Measurements from ENCODE around the gene ATP9A.
A peak's percentile ranks its signal among the peaks of the same experiment; 100 is the strongest.
"Not testable (repeated sequence)": the region's sequence is repeated elsewhere in the genome, so short reads cannot be mapped to it uniquely, and the experiment has no call there.

The ATP9A gene

GRCh38 chr20:51568533-51568932 is 199.7 kb downstream of the ATP9A start:
- no CpG with 5 or more reads among the region's 3 CpGs for WGBS (ENCODE audit: insufficient coverage, insufficient read length)
- not testable (repeated sequence) for H3K4me1 ChIP-seq (ENCODE audit: control insufficient read depth, insufficient read depth, low read length); DNase-seq (ENCODE audit: low read depth, low spot score); H3K9me3 ChIP-seq (ENCODE audit: control insufficient read depth, insufficient read depth, low read length); H3K27me3 ChIP-seq (ENCODE audit: control insufficient read depth, insufficient read depth, low read length); H3K4me3 ChIP-seq (ENCODE audit: low read length); H3K27ac ChIP-seq (ENCODE audit: low read length); H3K36me3 ChIP-seq (ENCODE audit: control insufficient read depth, insufficient read depth, low read length)

DNA sequence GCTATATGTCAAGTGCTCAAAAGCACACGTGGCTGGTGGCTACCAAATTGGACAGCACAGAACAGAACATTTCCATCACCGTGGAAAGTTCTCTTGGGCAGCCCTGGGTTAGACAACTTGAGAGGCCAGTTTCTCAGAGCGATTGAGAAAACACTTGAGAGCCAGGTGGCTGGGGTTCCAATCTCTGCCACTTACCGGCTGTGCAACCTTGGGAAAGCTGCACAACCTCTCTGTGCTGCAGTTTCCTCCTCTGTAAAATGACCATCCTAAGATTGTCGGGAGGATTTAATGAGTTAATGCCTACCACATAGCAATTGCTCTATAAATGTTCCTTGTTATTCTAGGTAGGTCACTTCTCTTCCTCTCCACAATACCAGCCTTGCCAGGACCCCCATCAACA is 200.6 kb downstream of the ATP9A start:
- Histone ChIP-seq H3K4me3 (ENCODE audit: low read length) (no peak overlapping the region), H3K36me3 (ENCODE audit: control insufficient read depth, insufficient read depth, low read length) (no peaks in the 10 kb centered on the region), H3K4me1 (ENCODE audit: control insufficient read depth, insufficient read depth, low read length) (peaks cover 2% of the 10 kb centered on the region; the same call in 1 of the 2 replicates), H3K27me3 (ENCODE audit: control insufficient read depth, insufficient read depth, low read length) (peaks cover 15% of the 10 kb centered on the region), H3K27ac (ENCODE audit: low read length) (no peak overlapping the region), H3K9me3 (ENCODE audit: control insufficient read depth, insufficient read depth, low read length) (no peaks in the 10 kb centered on the region)
- DNase-seq (ENCODE audit: low read depth, low spot score): no peak
- no CpG with 5 or more reads among the region's 5 CpGs for WGBS (ENCODE audit: insufficient coverage, insufficient read length)

GRCh38 chr20:51566594-51566993 is 201.6 kb downstream of the ATP9A start:
- H3K9me3 ChIP-seq (ENCODE audit: control insufficient read depth, insufficient read depth, low read length): no peaks in the 10 kb centered on the region
- H3K4me3 ChIP-seq (ENCODE audit: low read length): no peak overlapping the region
- WGBS (ENCODE audit: insufficient coverage, insufficient read length): no CpG with 5 or more reads among the region's 4 CpGs
- peaks cover 24% of the 10 kb centered on the region for H3K27me3 ChIP-seq (ENCODE audit: control insufficient read depth, insufficient read depth, low read length)
- H3K36me3 ChIP-seq (ENCODE audit: control insufficient read depth, insufficient read depth, low read length): no peaks in the 10 kb centered on the region
- no peak overlapping the region for H3K27ac ChIP-seq (ENCODE audit: low read length)
- H3K4me1 ChIP-seq (ENCODE audit: control insufficient read depth, insufficient read depth, low read length): peaks cover 2% of the 10 kb centered on the region; the same call in 1 of the 2 replicates
- DNase-seq (ENCODE audit: low read depth, low spot score): no peak

- peaks cover 2% of the 10 kb centered on the region; the same call in 1 of the 2 replicates for H3K4me1 ChIP-seq (ENCODE audit: control insufficient read depth, insufficient read depth, low read length)
- H3K9me3 ChIP-seq (ENCODE audit: control insufficient read depth, insufficient read depth, low read length): no peaks in the 10 kb centered on the region
- no peaks in the 10 kb centered on the region for H3K36me3 ChIP-seq (ENCODE audit: control insufficient read depth, insufficient read depth, low read length)
- no CpG with 5 or more reads among the region's 14 CpGs for WGBS (ENCODE audit: insufficient coverage, insufficient read length)
- DNase-seq (ENCODE audit: low read depth, low spot score): no peak
- peaks cover 31% of the 10 kb centered on the region for H3K27me3 ChIP-seq (ENCODE audit: control insufficient read depth, insufficient read depth, low read length)
- no peak overlapping the region for H3K4me3 ChIP-seq (ENCODE audit: low read length)
- H3K27ac ChIP-seq (ENCODE audit: low read length): no peak overlapping the region
Measured at GRCh38 chr20:51565298-51566144, 202.7 kb downstream of the ATP9A start.

- Histone ChIP-seq H3K9me3 (ENCODE audit: control insufficient read depth, insufficient read depth, low read length) (no peaks in the 10 kb centered on the region), H3K27ac (ENCODE audit: low read length) (no peak overlapping the region), H3K4me1 (ENCODE audit: control insufficient read depth, insufficient read depth, low read length) (peaks cover 2% of the 10 kb centered on the region; the same call in 1 of the 2 replicates), H3K36me3 (ENCODE audit: control insufficient read depth, insufficient read depth, low read length) (no peaks in the 10 kb centered on the region), H3K27me3 (ENCODE audit: control insufficient read depth, insufficient read depth, low read length) (peaks cover 36% of the 10 kb centered on the region), H3K4me3 (ENCODE audit: low read length) (no peak overlapping the region)
- WGBS (ENCODE audit: insufficient coverage, insufficient read length): no CpG with 5 or more reads among the region's 15 CpGs
- no peak for DNase-seq (ENCODE audit: low read depth, low spot score)
Measured at GRCh38 chr20:51563486-51564332, 204.5 kb downstream of the ATP9A start.

DNA sequence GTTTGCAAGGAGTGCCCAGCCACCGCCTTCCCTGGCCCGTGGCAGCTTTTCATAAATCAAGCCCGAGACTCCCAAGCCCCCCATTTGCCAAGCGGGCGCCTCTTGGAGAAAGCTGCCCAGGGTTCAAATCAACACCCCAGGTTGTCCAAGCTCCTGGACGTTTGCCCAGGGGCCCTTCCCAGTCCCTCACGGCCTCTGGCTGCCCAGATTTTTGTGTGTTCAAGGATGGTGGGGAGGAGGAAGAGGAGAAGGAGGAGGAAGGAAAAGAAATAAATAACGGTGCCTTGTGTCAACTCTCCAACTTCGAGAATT is 205.1 kb downstream of the ATP9A start:
- H3K4me1 ChIP-seq (ENCODE audit: control insufficient read depth, insufficient read depth, low read length): peaks cover 2% of the 10 kb centered on the region; the same call in 1 of the 2 replicates
- H3K36me3 ChIP-seq (ENCODE audit: control insufficient read depth, insufficient read depth, low read length): no peaks in the 10 kb centered on the region
- no peaks in the 10 kb centered on the region for H3K9me3 ChIP-seq (ENCODE audit: control insufficient read depth, insufficient read depth, low read length)
- WGBS (ENCODE audit: insufficient coverage, insufficient read length): no CpG with 5 or more reads among the region's 9 CpGs
- no peak overlapping the region for H3K27ac ChIP-seq (ENCODE audit: low read length)
- H3K27me3 ChIP-seq (ENCODE audit: control insufficient read depth, insufficient read depth, low read length): peaks cover 36% of the 10 kb centered on the region
- H3K4me3 ChIP-seq (ENCODE audit: low read length): peak overlapping the region; percentile 31; the same call in 1 of the 2 replicates
- DNase-seq (ENCODE audit: low read depth, low spot score): no peak

DNA sequence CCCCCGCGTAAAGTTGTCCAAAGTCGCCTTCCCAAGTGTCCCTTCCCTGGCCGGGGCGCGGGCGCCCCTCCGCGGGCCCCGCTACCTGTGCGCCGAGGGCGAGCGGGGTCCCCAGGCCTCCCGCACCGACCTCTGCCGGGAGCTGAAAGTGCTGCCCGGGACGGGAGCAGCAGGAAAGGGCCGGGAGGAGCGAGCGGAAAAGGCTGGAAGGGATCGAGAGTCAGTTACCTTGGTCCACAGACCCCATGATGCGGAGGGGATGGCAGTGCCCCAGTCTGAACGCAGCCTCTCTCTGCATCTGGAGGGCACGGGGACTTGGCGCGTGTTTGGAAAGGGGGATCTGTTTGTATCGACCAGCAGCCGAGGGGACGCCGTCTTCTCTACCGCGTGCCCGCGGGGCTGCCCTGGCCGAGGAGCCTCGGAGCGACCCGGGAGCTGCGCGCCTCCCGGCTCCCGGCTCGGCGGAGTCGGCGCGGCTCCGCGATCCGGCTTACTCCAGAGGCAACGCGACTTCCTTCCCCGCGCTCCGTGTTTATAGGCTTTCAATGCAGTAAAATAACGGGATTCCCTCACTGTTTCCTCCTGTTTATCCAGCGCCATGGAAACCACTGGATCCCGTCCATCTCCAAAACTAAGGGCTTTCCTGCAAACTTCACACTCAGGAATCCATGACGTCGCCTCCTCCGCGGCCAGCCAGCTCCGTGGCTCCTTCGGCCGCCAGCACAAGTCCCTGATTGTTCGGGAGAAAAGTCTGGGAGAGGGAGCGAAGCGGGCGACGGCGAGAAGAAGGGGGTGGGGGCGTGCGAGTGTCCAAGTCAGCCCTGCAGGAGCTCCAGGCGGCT is 205.6 kb downstream of the ATP9A start:
- Histone ChIP-seq H3K36me3 (ENCODE audit: control insufficient read depth, insufficient read depth, low read length) (no peaks in the 10 kb centered on the region), H3K27me3 (ENCODE audit: control insufficient read depth, insufficient read depth, low read length) (peaks cover 36% of the 10 kb centered on the region), H3K9me3 (ENCODE audit: control insufficient read depth, insufficient read depth, low read length) (no peaks in the 10 kb centered on the region), H3K4me1 (ENCODE audit: control insufficient read depth, insufficient read depth, low read length) (peaks cover 2% of the 10 kb centered on the region; the same call in 1 of the 2 replicates), H3K27ac (ENCODE audit: low read length) (no peak overlapping the region), H3K4me3 (ENCODE audit: low read length) (peak overlapping the region; percentile 31; the same call in 1 of the 2 replicates)
- DNase-seq (ENCODE audit: low read depth, low spot score): no peak
- WGBS (ENCODE audit: insufficient coverage, insufficient read length): no CpG with 5 or more reads among the region's 76 CpGs

GRCh38 chr20:51562027-51562331 is 206.2 kb downstream of the ATP9A start:
- no CpG with 5 or more reads among the region's 10 CpGs for WGBS (ENCODE audit: insufficient coverage, insufficient read length)
- Histone ChIP-seq H3K4me1 (ENCODE audit: control insufficient read depth, insufficient read depth, low read length) (peaks cover 2% of the 10 kb centered on the region; the same call in 1 of the 2 replicates), H3K27me3 (ENCODE audit: control insufficient read depth, insufficient read depth, low read length) (peaks cover 36% of the 10 kb centered on the region), H3K36me3 (ENCODE audit: control insufficient read depth, insufficient read depth, low read length) (no peaks in the 10 kb centered on the region), H3K4me3 (ENCODE audit: low read length) (peak overlapping the region; percentile 31; the same call in 1 of the 2 replicates), H3K9me3 (ENCODE audit: control insufficient read depth, insufficient read depth, low read length) (no peaks in the 10 kb centered on the region), H3K27ac (ENCODE audit: low read length) (no peak overlapping the region)
- no peak for DNase-seq (ENCODE audit: low read depth, low spot score)

DNA sequence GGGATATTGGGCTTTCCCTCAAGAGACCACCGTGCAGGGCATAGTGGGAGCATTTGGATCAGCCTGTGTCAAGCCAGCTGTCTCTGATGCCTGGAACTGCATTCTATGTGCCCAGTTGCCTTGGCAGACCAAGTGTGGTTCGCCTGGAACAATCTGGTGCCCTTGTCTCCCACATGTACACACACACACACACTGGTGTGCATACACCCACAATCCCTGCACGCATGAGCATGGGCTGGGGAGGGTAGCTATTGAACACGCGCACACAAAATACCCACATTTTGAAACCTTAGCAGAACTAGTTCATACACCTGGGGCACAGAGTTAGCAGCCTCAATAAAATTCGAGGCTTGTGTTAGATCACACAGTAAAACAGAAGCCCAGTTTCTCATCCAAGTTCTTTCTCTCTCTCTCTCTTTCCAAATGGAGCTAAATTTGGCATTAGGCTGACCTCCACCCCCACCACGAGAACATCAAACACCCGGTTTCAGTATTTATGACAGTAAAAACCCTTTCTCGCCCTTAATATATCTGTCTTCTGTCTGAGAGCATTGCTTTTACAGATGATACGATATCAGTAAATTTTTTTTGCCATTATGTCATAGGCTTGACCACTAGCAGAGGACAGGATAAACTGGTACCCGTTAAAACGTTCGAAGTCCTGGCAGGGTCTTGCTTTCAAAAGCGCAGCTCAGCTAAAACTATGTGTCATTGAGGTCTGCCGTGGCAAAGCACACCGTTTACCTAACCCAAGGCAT is 207.5 kb downstream of the ATP9A start:
- no peak overlapping the region for H3K4me3 ChIP-seq (ENCODE audit: low read length)
- no CpG with 5 or more reads among the region's 16 CpGs for WGBS (ENCODE audit: insufficient coverage, insufficient read length)
- peaks cover 2% of the 10 kb centered on the region; the same call in 1 of the 2 replicates for H3K4me1 ChIP-seq (ENCODE audit: control insufficient read depth, insufficient read depth, low read length)
- H3K27me3 ChIP-seq (ENCODE audit: control insufficient read depth, insufficient read depth, low read length): peaks cover 36% of the 10 kb centered on the region
- H3K27ac ChIP-seq (ENCODE audit: low read length): no peak overlapping the region
- no peak for DNase-seq (ENCODE audit: low read depth, low spot score)
- H3K36me3 ChIP-seq (ENCODE audit: control insufficient read depth, insufficient read depth, low read length): no peaks in the 10 kb centered on the region
- H3K9me3 ChIP-seq (ENCODE audit: control insufficient read depth, insufficient read depth, low read length): no peaks in the 10 kb centered on the region

Data from iPS DF 6.9 (cell line).